IMR-90 (cell line): ENCODE data around the gene ACTL9. TPM values are rescaled to one million over a fixed set of nuclear protein-coding genes. Genes with fewer than 3 reads are reported as not detected.

Source experiments
- ATAC-seq: fragments of 200-7000 bp; cut with Tn5 transposase; 2 replicates; pipeline ENCODE4 v1.9.1; 2020; ENCODE audit warnings: low read depth, mild to moderate bottlenecking, moderate library complexity
- BruUV-seq: library from RNA; stranded (reverse); fragments of 400-500 nt; replicated peaks from 2 replicates; lab custom pipeline; 2021; lab: Mats Ljungman, UMichigan
- CTCF ChIA-PET: fragments of 300-600 bp; formaldehyde crosslinking; extraction: SDS; loops from one replicate; lab custom pipeline; 2021; ENCODE audit warnings: antibody characterized with exemption; lab: Yijun Ruan, JAX
- POLR2A ChIA-PET: fragments of 300-600 bp; sonication (Branson Sonifier 250); formaldehyde crosslinking; loops from one replicate; lab custom pipeline; 2022; ENCODE audit warnings: antibody characterized with exemption; ENCODE audit not compliant: unreplicated experiment; lab: Charles Lee
- DNase-seq: peaks from one replicate; pipeline ENCODE4 v3.0.0; 2013
- H2AFZ ChIP-seq: replicated peaks from 2 replicates; pipeline ENCODE3; 2013; ENCODE audit warnings: low read length, mild to moderate bottlenecking; ENCODE audit not compliant: poor library complexity
- H2AK5ac ChIP-seq: 2 replicates; pipeline ENCODE4 v1.6.1; 2013; ENCODE audit warnings: low read depth, low read length, inconsistent platforms
- H2AK9ac ChIP-seq: replicated peaks from 2 replicates; pipeline ENCODE3; 2013; ENCODE audit warnings: mild to moderate bottlenecking, low read depth, low read length, moderate library complexity; ENCODE audit not compliant: poor library complexity
- H2BK120ac ChIP-seq: 2 replicates; pipeline ENCODE4 v1.6.1; 2013; ENCODE audit warnings: low read depth, low read length, inconsistent platforms
- H2BK15ac ChIP-seq: 3 replicates; pipeline ENCODE4 v1.6.1; 2013; ENCODE audit warnings: low read depth, low read length, inconsistent platforms
- H2BK20ac ChIP-seq: 2 replicates; pipeline ENCODE4 v1.6.1; 2013; ENCODE audit warnings: low read depth, mild to moderate bottlenecking, inconsistent platforms, low read length, moderate library complexity
- H2BK5ac ChIP-seq: 2 replicates; pipeline ENCODE4 v1.6.1; 2013; ENCODE audit warnings: mild to moderate bottlenecking, low read depth, low read length, inconsistent platforms; ENCODE audit not compliant: poor library complexity, severe bottlenecking
- H3K14ac ChIP-seq: replicated peaks from 2 replicates; pipeline ENCODE4 v1.6.1; 2013; ENCODE audit warnings: low read depth, low read length, inconsistent platforms
- H3K18ac ChIP-seq: 2 replicates; pipeline ENCODE4 v1.6.1; 2013; ENCODE audit warnings: low read depth, low read length, control low read depth
- H3K23ac ChIP-seq: 2 replicates; pipeline ENCODE4 v1.6.1; 2013; ENCODE audit warnings: low read depth, low read length, inconsistent platforms
- H3K27ac ChIP-seq: 2 replicates; pipeline ENCODE4 v1.5.1; 2013; ENCODE audit warnings: mild to moderate bottlenecking, control low read depth, low read length; ENCODE audit not compliant: insufficient read depth
- H3K27me3 ChIP-seq: 2 replicates; pipeline ENCODE4 v1.6.1; 2013; ENCODE audit warnings: low read length; ENCODE audit not compliant: control insufficient read depth, insufficient read depth
- H3K36me3 ChIP-seq: 2 replicates; pipeline ENCODE4 v1.6.1; 2013; ENCODE audit warnings: low read length, mixed read lengths; ENCODE audit not compliant: control insufficient read depth, insufficient read depth
- H3K4ac ChIP-seq: 2 replicates; pipeline ENCODE4 v1.6.1; 2013; ENCODE audit warnings: low read depth, low read length, inconsistent platforms
- H3K4me1 ChIP-seq: 2 replicates; pipeline ENCODE4 v1.6.1; 2013; ENCODE audit warnings: low read length, mixed read lengths; ENCODE audit not compliant: control insufficient read depth, insufficient read depth
- H3K4me2 ChIP-seq: 2 replicates; pipeline ENCODE4 v1.6.1; 2013; ENCODE audit warnings: low read depth, mild to moderate bottlenecking, control low read depth, low read length, moderate library complexity
- H3K4me3 ChIP-seq: 2 replicates; pipeline ENCODE4 v1.5.1; 2013; ENCODE audit warnings: low read depth, mild to moderate bottlenecking, control low read depth, low read length, moderate library complexity; ENCODE audit not compliant: insufficient read depth
- H3K56ac ChIP-seq: 2 replicates; pipeline ENCODE4 v1.6.1; 2013; ENCODE audit warnings: low read length, inconsistent platforms; ENCODE audit not compliant: insufficient read depth; ENCODE audit errors: extremely low read depth
- H3K79me1 ChIP-seq, 2 experiments: 2 replicates each; pipeline ENCODE4 v1.6.1; 2013; ENCODE audit warnings: low read length in 2 of 2, inconsistent platforms in 1 of 2, low read depth in 1 of 2
- H3K9ac ChIP-seq: 2 replicates; pipeline ENCODE4 v1.6.1; 2013; ENCODE audit warnings: low read depth, low read length, control low read depth
- H3K9me1 ChIP-seq: 2 replicates; pipeline ENCODE4 v1.6.1; 2013; ENCODE audit warnings: low read length, inconsistent platforms; ENCODE audit not compliant: insufficient read depth
- H3K9me3 ChIP-seq: 2 replicates; pipeline ENCODE4 v1.6.1; 2013; ENCODE audit warnings: low read length; ENCODE audit not compliant: control insufficient read depth, insufficient read depth
- H4K20me1 ChIP-seq: 2 replicates; pipeline ENCODE4 v1.6.1; 2013; ENCODE audit warnings: low read length, inconsistent platforms; ENCODE audit not compliant: insufficient read depth
- H4K5ac ChIP-seq: 2 replicates; pipeline ENCODE4 v1.6.1; 2013; ENCODE audit warnings: mild to moderate bottlenecking, low read depth, low read length, control low read depth
- H4K8ac ChIP-seq, 2 experiments: 2 replicates each; pipeline ENCODE4 v1.6.1; 2013; ENCODE audit warnings: low read depth in 2 of 2, low read length in 2 of 2, control low read depth in 1 of 2, inconsistent platforms in 1 of 2
- H4K91ac ChIP-seq: 2 replicates; pipeline ENCODE4 v1.6.1; 2013; ENCODE audit warnings: low read depth, low read length, inconsistent platforms; ENCODE audit not compliant: insufficient read depth
- BHLHE40 ChIP-seq: fragments of 150-350 bp; IDR thresholded peaks from 2 replicates; pipeline ENCODE4 v1.6.1; 2016; ENCODE audit warnings: mild to moderate bottlenecking, low read depth, low read length
- CEBPB ChIP-seq: IDR thresholded peaks from 2 replicates; pipeline ENCODE4 v1.6.1; 2012; ENCODE audit warnings: low read depth, low read length, improper control_type of control experiment
- CHD1 ChIP-seq: IDR thresholded peaks from 2 replicates; pipeline ENCODE4 v1.6.1; 2012; ENCODE audit warnings: low read depth, low read length, improper control_type of control experiment
- CTCF ChIP-seq: conservative IDR thresholded peaks from 2 replicates; pipeline ENCODE4 v1.5.1; 2012; ENCODE audit warnings: mild to moderate bottlenecking, low read depth, low read length, improper control_type of control experiment
- FOS ChIP-seq: fragments of 150-350 bp; IDR thresholded peaks from 2 replicates; pipeline ENCODE4 v1.6.1; 2016; ENCODE audit warnings: low read depth, low read length
- MAFK ChIP-seq: IDR thresholded peaks from 2 replicates; pipeline ENCODE4 v1.6.1; 2012; ENCODE audit warnings: low read depth, low read length, improper control_type of control experiment
- MAZ ChIP-seq: IDR thresholded peaks from 2 replicates; pipeline ENCODE4 v1.6.1; 2012; ENCODE audit warnings: low read depth, mild to moderate bottlenecking, low read length, improper control_type of control experiment, moderate library complexity, borderline replicate concordance
- MXI1 ChIP-seq: IDR thresholded peaks from 2 replicates; pipeline ENCODE4 v1.6.1; 2012; ENCODE audit warnings: low read depth, mild to moderate bottlenecking, low read length, moderate library complexity, borderline replicate concordance
- NFE2L2 ChIP-seq: fragments of 150-350 bp; IDR thresholded peaks from 2 replicates; pipeline ENCODE4 v1.6.1; 2016; ENCODE audit warnings: low read depth, mild to moderate bottlenecking, low read length
- POLR2A ChIP-seq: IDR thresholded peaks from 2 replicates; pipeline ENCODE4 v1.6.1; 2012; ENCODE audit warnings: mild to moderate bottlenecking, low read depth, low read length
- RAD21 ChIP-seq: IDR thresholded peaks from 2 replicates; pipeline ENCODE4 v1.6.1; 2012; ENCODE audit warnings: low read length, improper control_type of control experiment
- RCOR1 ChIP-seq: IDR thresholded peaks from 2 replicates; pipeline ENCODE4 v1.6.1; 2012; ENCODE audit warnings: mild to moderate bottlenecking, low read length, improper control_type of control experiment; ENCODE audit not compliant: insufficient replicate concordance
- RFX5 ChIP-seq: IDR thresholded peaks from 2 replicates; pipeline ENCODE4 v1.8.0; 2012; ENCODE audit warnings: low read depth, mild to moderate bottlenecking, low read length, moderate library complexity
- SMC3 ChIP-seq: fragments of 150-350 bp; IDR thresholded peaks from 2 replicates; pipeline ENCODE4 v1.6.1; 2016; ENCODE audit warnings: low read depth, mild to moderate bottlenecking, antibody characterized with exemption, low read length, moderate library complexity
- USF2 ChIP-seq: fragments of 150-350 bp; IDR thresholded peaks from 2 replicates; pipeline ENCODE4 v1.6.1; 2017; ENCODE audit warnings: mild to moderate bottlenecking, antibody characterized with exemption, low read length, low read depth
- WGBS, 2 experiments: methylation state at CpG; one replicate each; pipeline versions ENCODE4 v1.1.5 to v1.1.7; 2013; ENCODE audit warnings: missing lambda C conversion rate in 2 of 2; ENCODE audit not compliant: insufficient read length in 1 of 2; ENCODE audit errors: extremely low coverage in 2 of 2; 5-methylcytosine and 5-hydroxymethylcytosine counted together
- dilution Hi-C: fragments of 300-500 bp; cut with HindIII; formaldehyde crosslinking; loops from one replicate; pipeline ENCODE4 v1.14.3; 2018; ENCODE audit warnings: low sequenced_read_pairs; ENCODE audit not compliant: unreplicated experiment
- in situ Hi-C: fragments of 300-500 bp; cut with MboI; formaldehyde crosslinking; loops from 3 replicates; pipeline ENCODE4 v1.14.3; 2019; ENCODE audit warnings: low sequenced_read_pairs, inconsistent platforms, mixed read lengths
- intact Hi-C: fragments of 100-400 bp; cut with micrococcal nuclease; formaldehyde crosslinking; loops from 2 replicates; pipeline ENCODE4 v1.10.0; 2022
- polyA plus RNA-seq, 3 experiments: library from polyadenylated mRNA; depleted of rRNA; stranded (reverse); fragments of >200 nt; gene quantifications; 2 replicates each; pipeline ENCODE4 v1.2.3, GENCODE V29; 2012; ENCODE audit warnings: low replicate concordance in 1 of 3
- total RNA-seq: library from RNA; depleted of rRNA; stranded (reverse); fragments of >200 nt; gene quantifications from 2 replicates; pipeline ENCODE4 v1.2.3, GENCODE V29; 2012
- TF ChIP-seq, protein P1 (sequence below): fragments of 150-350 bp; IDR thresholded peaks from 2 replicates; pipeline ENCODE4 v1.6.1; 2016; ENCODE audit warnings: low read depth, mild to moderate bottlenecking, low read length, moderate library complexity, borderline replicate concordance

Gene ACTL9
- total and polyA plus RNA-seq, 2 of the 4 experiments (the other 2 are of a cell fraction), result not detected

DNA sequence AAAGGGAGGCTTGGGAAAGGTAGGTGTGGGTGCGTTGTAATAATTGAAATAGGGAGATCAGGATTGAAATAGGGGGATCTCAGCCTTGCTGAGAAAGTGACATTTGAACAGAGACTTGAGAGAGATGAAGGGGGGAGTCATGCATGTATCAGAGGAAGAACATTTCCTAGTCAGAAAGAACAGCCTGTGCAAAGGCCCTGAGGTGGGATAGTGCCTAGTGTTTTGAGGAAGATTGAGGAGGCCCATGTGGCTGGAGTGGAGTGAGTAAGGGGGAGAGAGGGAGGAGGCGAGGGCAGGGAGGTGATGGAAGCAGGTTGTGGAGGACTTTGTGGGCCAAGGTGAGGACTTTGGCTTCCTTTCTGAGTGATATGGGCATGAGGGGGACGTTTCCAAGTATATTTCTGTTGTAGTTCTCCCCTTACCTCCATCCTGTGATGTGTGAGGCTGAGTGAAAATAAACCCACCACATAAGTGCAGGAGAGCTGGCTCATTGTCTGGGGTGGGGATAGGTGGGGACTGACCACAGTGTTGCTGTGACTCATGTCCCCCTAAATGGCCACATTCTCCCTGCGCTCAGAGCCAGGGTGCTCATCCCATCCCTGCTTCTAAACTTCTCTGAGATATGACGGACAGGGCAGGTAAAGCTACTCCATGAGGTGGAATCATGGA is 17.8 kb downstream of the ACTL9 start:
- Histone ChIP-seq H2BK20ac (no peak overlapping the region), H2BK120ac (no peak overlapping the region), H3K4me3 (no peak overlapping the region), H3K14ac (no peak overlapping the region), H2BK5ac (no peak overlapping the region), H3K18ac (no peak overlapping the region), H3K27me3 (no peaks in the 10 kb centered on the region), H2AK5ac (no peak overlapping the region), H3K4ac (no peak overlapping the region), H4K8ac (no peak overlapping the region), H3K9me3 (peaks cover 29% of the 10 kb centered on the region), H4K5ac (no peak overlapping the region), H4K20me1 (no peaks in the 10 kb centered on the region), H4K91ac (no peak overlapping the region), H3K56ac (no peak overlapping the region), H2AK9ac (no peak overlapping the region), H2AFZ (no peak overlapping the region), H3K79me1 (no peaks in the 10 kb centered on the region), H3K36me3 (no peaks in the 10 kb centered on the region), H2BK15ac (no peak overlapping the region), H3K23ac (no peak overlapping the region), H3K27ac (no peak overlapping the region), H3K4me1 (no peaks in the 10 kb centered on the region), H3K9me1 (no peaks in the 10 kb centered on the region), H3K9ac (no peak overlapping the region), H3K4me2 (no peak overlapping the region)
- no TSS peak for BruUV-seq
- ATAC-seq, result no peak
- dilution Hi-C loops (no loop called here), intact Hi-C loops (no loop called here), in situ Hi-C loops (no loop called here)
- TF ChIP-seq FOS, result no peak
- no peak for TF ChIP-seq RAD21
- no peak for TF ChIP-seq CTCF
- TF ChIP-seq RFX5, result no peak
- TF ChIP-seq, protein P1, sequence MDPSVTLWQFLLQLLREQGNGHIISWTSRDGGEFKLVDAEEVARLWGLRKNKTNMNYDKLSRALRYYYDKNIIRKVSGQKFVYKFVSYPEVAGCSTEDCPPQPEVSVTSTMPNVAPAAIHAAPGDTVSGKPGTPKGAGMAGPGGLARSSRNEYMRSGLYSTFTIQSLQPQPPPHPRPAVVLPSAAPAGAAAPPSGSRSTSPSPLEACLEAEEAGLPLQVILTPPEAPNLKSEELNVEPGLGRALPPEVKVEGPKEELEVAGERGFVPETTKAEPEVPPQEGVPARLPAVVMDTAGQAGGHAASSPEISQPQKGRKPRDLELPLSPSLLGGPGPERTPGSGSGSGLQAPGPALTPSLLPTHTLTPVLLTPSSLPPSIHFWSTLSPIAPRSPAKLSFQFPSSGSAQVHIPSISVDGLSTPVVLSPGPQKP, result no peak
- TF ChIP-seq MXI1, result no peak
- TF ChIP-seq POLR2A, result no peak
- TF ChIP-seq CEBPB, result no peak
- no peak for TF ChIP-seq MAFK
- no peak for TF ChIP-seq USF2
- no peak for TF ChIP-seq CHD1
- no peak for TF ChIP-seq BHLHE40
- no peak for TF ChIP-seq SMC3
- TF ChIP-seq MAZ, result no peak
- no peak for TF ChIP-seq RCOR1
- TF ChIP-seq NFE2L2, result no peak
- WGBS, 2 experiments, result 67 to 100% methylated on average over 1 of the region's 5 CpGs
- ChIA-PET POLR2A (no interaction called here), CTCF (interaction anchor here (0.6 kb wide), 1 partner anchor 14 kb away, joined by 3 read pairs; no protein-coding TSS in a partner anchor)
- DNase-seq, result no peak
